Spleen (tissue), 7 donors: ENCODE results near the gene HEXD.

Source experiments
- POLR2AphosphoS5 ChIP-seq, 3 donors: sonication (generic); formaldehyde crosslinking; IDR thresholded peaks; one replicate each; pipeline ENCODE4 v1.5.1; 2017; ENCODE audit warnings: antibody characterized with exemption in 3 of 3
- TF ChIP-seq, protein P1 (sequence below), 11 experiments: fragments of 200-600 bp in 7 of 11; fragments of 450-650 bp in 4 of 11; sonication (generic) in 4 of 11; IDR thresholded peaks in 8 of 11; conservative IDR thresholded peaks in 3 of 11; 1 replicate in 7 of 11; 2 replicates in 4 of 11; pipeline versions ENCODE4 v1.4.0 to v1.8.0; 2016 to 2021; ENCODE audit warnings: antibody characterized with exemption in 11 of 11, inconsistent platforms in 4 of 11, mild to moderate bottlenecking in 1 of 11
- donor health status: DM: no; HTN: no; CAD: no; lungs with moderate emphysema.
- donor health status: DM: no; HTN: no; CAD: no.
- donor health status: DM: no; HTN: no; CAD: no.

DNA sequence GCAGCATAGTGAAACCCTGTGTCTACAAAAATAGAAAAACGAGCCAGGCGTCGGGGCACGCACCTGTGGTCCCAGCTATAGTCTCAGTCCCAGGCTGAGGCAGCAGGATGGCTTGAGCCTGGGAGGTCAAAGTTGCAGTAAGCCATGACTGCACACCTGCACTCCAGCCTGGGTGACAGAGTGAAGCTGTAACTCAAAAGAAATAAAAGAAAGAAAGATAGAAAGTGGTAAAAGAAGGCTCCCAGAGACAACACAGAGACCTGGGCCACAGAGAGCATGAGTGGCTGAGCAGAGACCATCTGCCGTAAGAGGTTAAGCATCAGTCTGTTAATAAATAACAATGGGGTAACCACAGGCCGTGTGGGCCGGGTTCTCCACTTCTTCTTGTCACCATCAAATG lies 15.3 kb upstream of the HEXD start:
- TF ChIP-seq, protein P1, sequence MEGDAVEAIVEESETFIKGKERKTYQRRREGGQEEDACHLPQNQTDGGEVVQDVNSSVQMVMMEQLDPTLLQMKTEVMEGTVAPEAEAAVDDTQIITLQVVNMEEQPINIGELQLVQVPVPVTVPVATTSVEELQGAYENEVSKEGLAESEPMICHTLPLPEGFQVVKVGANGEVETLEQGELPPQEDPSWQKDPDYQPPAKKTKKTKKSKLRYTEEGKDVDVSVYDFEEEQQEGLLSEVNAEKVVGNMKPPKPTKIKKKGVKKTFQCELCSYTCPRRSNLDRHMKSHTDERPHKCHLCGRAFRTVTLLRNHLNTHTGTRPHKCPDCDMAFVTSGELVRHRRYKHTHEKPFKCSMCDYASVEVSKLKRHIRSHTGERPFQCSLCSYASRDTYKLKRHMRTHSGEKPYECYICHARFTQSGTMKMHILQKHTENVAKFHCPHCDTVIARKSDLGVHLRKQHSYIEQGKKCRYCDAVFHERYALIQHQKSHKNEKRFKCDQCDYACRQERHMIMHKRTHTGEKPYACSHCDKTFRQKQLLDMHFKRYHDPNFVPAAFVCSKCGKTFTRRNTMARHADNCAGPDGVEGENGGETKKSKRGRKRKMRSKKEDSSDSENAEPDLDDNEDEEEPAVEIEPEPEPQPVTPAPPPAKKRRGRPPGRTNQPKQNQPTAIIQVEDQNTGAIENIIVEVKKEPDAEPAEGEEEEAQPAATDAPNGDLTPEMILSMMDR (IDR thresholded peaks at IDR 0.05 in 8 of 11, conservative IDR thresholded peaks at IDR 0.05 in 3 of 11): no peak
- TF ChIP-seq POLR2AphosphoS5 (IDR thresholded peaks at IDR 0.05): no peak
